H9 (cell line): Measurements from ENCODE around the gene EDDM13. TPM values are rescaled to one million over a fixed set of nuclear protein-coding genes. Genes with fewer than 3 reads are reported as not detected.
A peak's percentile ranks its signal among the peaks of the same experiment; 100 is the strongest.

ENCODE experiments used
- DNase-seq: peaks from one replicate; pipeline ENCODE4 v3.0.0-alpha.2; 2017
- H2AFZ ChIP-seq: one replicate; pipeline ENCODE4 v1.6.1; 2013; ENCODE audit warnings: mild to moderate bottlenecking, low read length, control low read depth, moderate library complexity
- H2AK5ac ChIP-seq: 2 replicates; pipeline ENCODE4 v1.6.1; 2013; ENCODE audit warnings: low read length, control low read depth, mixed read lengths; ENCODE audit not compliant: insufficient read length
- H2BK120ac ChIP-seq: one replicate; pipeline ENCODE4 v1.6.1; 2013; ENCODE audit warnings: low read depth, mild to moderate bottlenecking, low read length, control low read depth, inconsistent platforms; ENCODE audit not compliant: poor library complexity, severe bottlenecking
- H2BK12ac ChIP-seq: 2 replicates; pipeline ENCODE4 v1.6.1; 2013; ENCODE audit warnings: low read length, control low read depth, mixed read lengths, low read depth; ENCODE audit not compliant: insufficient read length
- H2BK15ac ChIP-seq: 2 replicates; pipeline ENCODE4 v1.6.1; 2013; ENCODE audit warnings: low read depth, low read length, control low read depth
- H2BK20ac ChIP-seq: one replicate; pipeline ENCODE4 v1.6.1; 2013; ENCODE audit warnings: low read depth, mild to moderate bottlenecking, low read length, control low read depth, inconsistent platforms; ENCODE audit not compliant: poor library complexity, severe bottlenecking
- H2BK5ac ChIP-seq: 2 replicates; pipeline ENCODE4 v1.6.1; 2013; ENCODE audit warnings: low read length, control low read depth, mixed read lengths; ENCODE audit not compliant: insufficient read length
- H3K14ac ChIP-seq: 2 replicates; pipeline ENCODE4 v1.6.1; 2013; ENCODE audit warnings: low read length, control low read depth; ENCODE audit not compliant: insufficient read depth
- H3K18ac ChIP-seq: 2 replicates; pipeline ENCODE4 v1.6.1; 2013; ENCODE audit warnings: low read depth, mild to moderate bottlenecking, mixed read lengths, low read length, control low read depth; ENCODE audit not compliant: insufficient read length
- H3K23ac ChIP-seq: 2 replicates; pipeline ENCODE4 v1.6.1; 2013; ENCODE audit warnings: low read length, control low read depth, mixed read lengths, low read depth; ENCODE audit not compliant: insufficient read length
- H3K23me2 ChIP-seq: 2 replicates; pipeline ENCODE4 v1.6.1; 2013; ENCODE audit warnings: low read depth, mild to moderate bottlenecking, mixed read lengths, low read length, control low read depth; ENCODE audit not compliant: insufficient read length, poor library complexity, severe bottlenecking
- H3K27ac ChIP-seq: 2 replicates; pipeline ENCODE4 v1.5.1; 2013; ENCODE audit warnings: low read length, control low read depth, mixed read lengths, low read depth; ENCODE audit not compliant: insufficient read length
- H3K27me3 ChIP-seq: 2 replicates; pipeline ENCODE4 v1.6.1; 2013; ENCODE audit warnings: low read length, control low read depth, inconsistent platforms; ENCODE audit not compliant: insufficient read depth
- H3K4ac ChIP-seq: 2 replicates; pipeline ENCODE4 v1.6.1; 2013; ENCODE audit warnings: low read depth, mild to moderate bottlenecking, control low read depth, inconsistent platforms, low read length, moderate library complexity
- H3K4me1 ChIP-seq: 2 replicates; pipeline ENCODE4 v1.6.1; 2013; ENCODE audit warnings: low read length, control low read depth, inconsistent platforms; ENCODE audit not compliant: insufficient read depth
- H3K4me2 ChIP-seq: 2 replicates; pipeline ENCODE4 v1.6.1; 2013; ENCODE audit warnings: low read length, control low read depth, mixed read lengths; ENCODE audit not compliant: insufficient read length, insufficient read depth
- H3K56ac ChIP-seq: 2 replicates; pipeline ENCODE4 v1.6.1; 2013; ENCODE audit warnings: low read depth, mild to moderate bottlenecking, mixed read lengths, low read length, control low read depth; ENCODE audit not compliant: insufficient read length
- H3K79me1 ChIP-seq: 2 replicates; pipeline ENCODE4 v1.6.1; 2013; ENCODE audit warnings: low read depth, mild to moderate bottlenecking, moderate library complexity, low read length, control low read depth, inconsistent platforms; ENCODE audit not compliant: insufficient read depth, poor library complexity, severe bottlenecking
- H3K79me2 ChIP-seq: 2 replicates; pipeline ENCODE4 v1.6.1; 2013; ENCODE audit warnings: low read length, control low read depth, inconsistent platforms; ENCODE audit not compliant: insufficient read depth
- H3K9ac ChIP-seq: 2 replicates; pipeline ENCODE4 v1.6.1; 2013; ENCODE audit warnings: low read length, control low read depth, mixed read lengths; ENCODE audit not compliant: insufficient read length; ENCODE audit errors: extremely low read depth
- H3K9me3 ChIP-seq: one replicate; pipeline ENCODE4 v1.6.1; 2013; ENCODE audit warnings: low read depth, low read length, inconsistent platforms; ENCODE audit not compliant: control insufficient read depth
- H3T11ph ChIP-seq: one replicate; pipeline ENCODE4 v1.6.1; 2013; ENCODE audit warnings: mild to moderate bottlenecking, low read length, control low read depth, inconsistent platforms
- H4K20me1 ChIP-seq: one replicate; pipeline ENCODE4 v1.6.1; 2013; ENCODE audit not compliant: control insufficient read depth, insufficient read length, insufficient read depth
- H4K5ac ChIP-seq: 2 replicates; pipeline ENCODE4 v1.6.1; 2013; ENCODE audit warnings: low read depth, mild to moderate bottlenecking, mixed read lengths, low read length, control low read depth; ENCODE audit not compliant: insufficient read length
- H4K8ac ChIP-seq: replicated peaks from 2 replicates; pipeline ENCODE4 v1.6.1; 2013; ENCODE audit warnings: low read length, control low read depth, mixed read lengths, low read depth; ENCODE audit not compliant: insufficient read length
- H4K91ac ChIP-seq: 2 replicates; pipeline ENCODE4 v1.6.1; 2013; ENCODE audit warnings: low read depth, mild to moderate bottlenecking, moderate library complexity, mixed read lengths, low read length, control low read depth; ENCODE audit not compliant: insufficient read length
- H3K27ac Mint-ChIP-seq, 3 experiments: 2 replicates in 2 of 3; 3 replicates in 1 of 3; pipeline ENCODE4 v1.8.0; 2020 to 2021; ENCODE audit warnings: mixed read lengths in 3 of 3, mild to moderate bottlenecking in 1 of 3, moderate library complexity in 1 of 3
- H3K27me3 Mint-ChIP-seq: 2 replicates; pipeline ENCODE4 v1.8.0; 2021; ENCODE audit warnings: low read depth, mild to moderate bottlenecking, moderate library complexity, mixed read lengths
- H3K36me3 Mint-ChIP-seq, 3 experiments: 2 replicates in 2 of 3; 3 replicates in 1 of 3; pipeline ENCODE4 v1.8.0; 2020 to 2021; ENCODE audit warnings: low read depth in 3 of 3, mixed read lengths in 3 of 3; ENCODE audit not compliant: insufficient read depth in 1 of 3
- H3K4me1 Mint-ChIP-seq, 2 experiments: 2 replicates each; pipeline ENCODE4 v1.8.0; 2020; ENCODE audit warnings: mixed read lengths in 2 of 2
- H3K4me3 Mint-ChIP-seq, 2 experiments: 2 replicates in 1 of 2; 3 replicates in 1 of 2; pipeline ENCODE4 v1.8.0; 2020 to 2021; ENCODE audit warnings: mild to moderate bottlenecking in 2 of 2, mixed read lengths in 2 of 2, moderate library complexity in 1 of 2
- H3K9me3 Mint-ChIP-seq, 2 experiments: 2 replicates in 1 of 2; 3 replicates in 1 of 2; pipeline ENCODE4 v1.8.0; 2020; ENCODE audit warnings: mild to moderate bottlenecking in 2 of 2, mixed read lengths in 2 of 2, moderate library complexity in 1 of 2
- CTCF ChIP-seq: fragments of 200-600 bp; sonication (generic); conservative IDR thresholded peaks from 3 replicates; pipeline ENCODE4 v1.8.0; 2021; ENCODE audit warnings: antibody characterized with exemption, mild to moderate bottlenecking
- WGBS: extraction: QIAGEN DNeasy Blood & Tissue Kit; methylation state at CpG from one replicate; pipeline ENCODE4 v1.1.7; 2013; ENCODE audit warnings: missing lambda C conversion rate, low lambda C conversion rate, mixed read lengths; ENCODE audit not compliant: insufficient read length; ENCODE audit errors: extremely low coverage; 5-methylcytosine and 5-hydroxymethylcytosine counted together
- total RNA-seq: library from RNA; stranded (reverse); gene quantifications from 2 replicates; pipeline ENCODE4 v1.2.1, GENCODE V29; 2021

The EDDM13 gene
- total RNA-seq, 1 experiment from 2014 or later, result not detected

GRCh38 chr19:56309511-56310185, 37.1 kb downstream of the EDDM13 start:
- Histone ChIP-seq H4K91ac (no peak overlapping the region), H3K18ac (no peak overlapping the region), H3K4me1 (no peaks in the 10 kb centered on the region), H2BK15ac (no peak overlapping the region), H3K4me2 (no peak overlapping the region), H3K56ac (no peak overlapping the region), H3K9me3 (no peaks in the 10 kb centered on the region), H4K5ac (no peak overlapping the region), H2BK120ac (no peak overlapping the region), H3K23me2 (peaks cover 4% of the 10 kb centered on the region), H3K4ac (no peak overlapping the region), H2BK5ac (no peak overlapping the region), H4K20me1 (no peaks in the 10 kb centered on the region), H3K27ac (no peak overlapping the region), H3K79me2 (no peaks in the 10 kb centered on the region), H4K8ac (no peak overlapping the region), H2AK5ac (no peak overlapping the region), H3K14ac (no peak overlapping the region), H3K79me1 (no peaks in the 10 kb centered on the region), H3T11ph (no peak overlapping the region), H2BK20ac (no peak overlapping the region), H3K27me3 (no peaks in the 10 kb centered on the region), H2AFZ (no peak overlapping the region), H3K9ac (no peak overlapping the region), H3K23ac (no peak overlapping the region), H2BK12ac (no peak overlapping the region)
- H3K27me3 Mint-ChIP-seq, result no peaks in the 10 kb centered on the region
- no CpG with 5 or more reads among the region's 11 CpGs for WGBS
- H3K27ac Mint-ChIP-seq, result no peak overlapping the region
- H3K9me3 Mint-ChIP-seq, result peaks cover 2 to 3% of the 10 kb centered on the region in 2 experiments; a peak in 3 of 5 replicates
- peak; percentile 85 for DNase-seq
- H3K36me3 Mint-ChIP-seq, result peaks cover 6 to 16% (median 7%) of the 10 kb centered on the region in 3 experiments; a peak in 6 of 7 replicates
- peak; percentile 99 for TF ChIP-seq CTCF
- H3K4me1 Mint-ChIP-seq, result peaks cover 5 to 8% of the 10 kb centered on the region in 2 experiments
- H3K4me3 Mint-ChIP-seq, result peak overlapping the region in 1 of 2 experiments; percentile 51; a peak in 1 of 5 replicates
